Cardiac fibroblast (primary cell): ENCODE results near the gene MST1.

Experiments used
- DNase-seq, 2 donors: peaks; one replicate each; pipeline versions ENCODE4 v3.0.0 to v3.0.0-alpha.2; 2010; ENCODE audit warnings: low read depth in 2 of 2
- H3K4me3 ChIP-seq, 2 donors: replicated peaks in 1 of 2; 1 replicate in 1 of 2; 2 replicates in 1 of 2; pipeline ENCODE4 v1.5.1; 2011; ENCODE audit warnings: low read depth in 2 of 2, low read length in 2 of 2, mild to moderate bottlenecking in 2 of 2, moderate library complexity in 1 of 2
- CTCF ChIP-seq: IDR thresholded peaks from one replicate; pipeline ENCODE4 v1.5.1; 2011; ENCODE audit warnings: low read depth, mild to moderate bottlenecking, low read length, inconsistent platforms

The MST1 gene

GRCh38 chr3:49706456-49707112, 17.3 kb upstream of the MST1 start:
- DNase-seq = no peak
- no peak overlapping the region for H3K4me3 ChIP-seq
- no peak for TF ChIP-seq CTCF

GRCh38 chr3:49705390-49705960, 16.2 kb upstream of the MST1 start:
- no peak overlapping the region for H3K4me3 ChIP-seq
- DNase-seq = no peak
- no peak for TF ChIP-seq CTCF

DNA sequence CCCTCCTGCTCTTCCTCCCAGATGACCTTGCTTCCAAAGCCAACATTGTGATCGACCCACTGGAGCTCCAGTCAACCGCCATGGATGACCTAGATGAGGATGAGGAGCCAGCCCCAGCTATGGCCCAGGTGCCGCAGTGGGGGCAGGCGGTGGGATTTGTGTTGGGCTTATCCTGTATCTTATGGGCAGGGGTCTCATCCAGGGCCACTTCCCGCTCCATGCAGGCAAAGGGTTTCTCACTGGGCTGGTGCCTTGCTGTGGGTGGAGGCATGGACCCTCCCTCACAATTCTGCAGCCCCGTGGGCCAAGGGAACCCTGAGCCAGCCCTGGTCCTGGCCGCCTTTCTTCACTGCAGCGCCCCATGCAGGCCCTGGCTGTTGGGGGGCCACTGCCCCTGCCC, 15.4 kb upstream of the MST1 start:
- TF ChIP-seq CTCF = no peak
- no peak for DNase-seq
- no peak overlapping the region for H3K4me3 ChIP-seq

DNA sequence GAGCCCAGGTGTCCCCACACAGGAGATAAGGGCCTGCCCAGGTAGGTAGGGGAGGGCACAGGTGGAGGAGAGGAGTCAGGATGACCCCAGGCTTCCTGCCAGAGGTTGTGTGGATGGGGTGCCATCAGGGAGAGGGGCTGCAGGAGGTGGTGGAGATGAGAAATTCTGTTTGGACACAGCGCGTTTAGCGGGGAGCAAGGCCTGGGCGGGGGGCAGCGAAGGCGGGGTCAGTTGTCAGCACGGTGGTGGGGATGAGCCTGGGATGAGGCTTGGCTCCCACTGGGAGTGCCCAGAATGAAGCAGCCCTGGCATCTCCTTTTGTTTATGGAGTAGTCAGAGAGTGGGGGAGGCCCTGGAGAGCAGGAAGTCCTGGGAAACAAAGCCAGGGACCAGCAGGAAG, 14.7 kb upstream of the MST1 start:
- no peak overlapping the region for H3K4me3 ChIP-seq
- TF ChIP-seq CTCF = no peak
- DNase-seq = no peak

DNA sequence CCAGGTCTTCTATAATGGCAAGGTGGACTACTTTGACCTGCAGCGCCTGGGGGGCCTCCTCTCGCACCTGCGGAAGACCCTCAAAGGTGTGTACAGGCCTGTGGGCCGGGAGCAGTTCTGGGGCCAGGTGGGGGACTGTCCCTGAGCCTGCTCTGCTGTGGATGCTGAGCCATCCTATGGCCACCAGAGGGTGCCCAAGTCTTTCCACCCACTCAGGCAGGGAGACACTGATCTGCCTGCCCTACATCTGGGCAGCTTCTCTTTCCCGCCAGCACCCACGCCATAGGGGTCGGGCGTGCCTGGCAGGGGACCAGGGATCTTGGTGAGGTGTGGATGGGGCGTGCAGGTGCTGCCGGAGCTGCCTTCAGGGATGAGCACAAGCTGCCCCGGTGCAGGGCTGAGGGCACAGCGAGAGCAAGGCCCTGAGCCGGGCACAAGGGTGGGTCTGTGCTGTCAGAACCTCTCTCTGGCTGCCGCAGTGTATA, 14.2 kb upstream of the MST1 start:
- H3K4me3 ChIP-seq = no peak overlapping the region
- TF ChIP-seq CTCF = peak; percentile 93
- peak; percentile 68 to 75 for DNase-seq

GRCh38 chr3:49702672-49703071, 13.4 kb upstream of the MST1 start:
- H3K4me3 ChIP-seq = no peak overlapping the region
- DNase-seq = no peak
- TF ChIP-seq CTCF = no peak
